Parathyroid adenoma (tissue), 2 donors: ENCODE data around the gene MALSU1.
A peak's percentile ranks its signal among the peaks of the same experiment; 100 is the strongest.

Experiments
- H2AFZ ChIP-seq: fragments of 300-600 bp; sonication (generic); one replicate; pipeline ENCODE4 v1.7.0; 2017; ENCODE audit warnings: antibody characterized with exemption, mild to moderate bottlenecking
- H3K27ac ChIP-seq: fragments of 300-600 bp; sonication (generic); one replicate; pipeline ENCODE4 v1.7.0; 2017
- H3K27me3 ChIP-seq: fragments of 300-600 bp; sonication (generic); one replicate; pipeline ENCODE4 v1.7.0; 2017; ENCODE audit warnings: low read length; ENCODE audit not compliant: control insufficient read depth, insufficient read depth
- H3K36me3 ChIP-seq: fragments of 300-600 bp; sonication (generic); one replicate; pipeline ENCODE4 v1.7.0; 2017; ENCODE audit warnings: low read length; ENCODE audit not compliant: control insufficient read depth, insufficient read depth
- H3K4me1 ChIP-seq: fragments of 300-600 bp; sonication (generic); one replicate; pipeline ENCODE4 v1.7.0; 2017; ENCODE audit warnings: control low read depth
- H3K4me2 ChIP-seq: fragments of 300-600 bp; sonication (generic); one replicate; pipeline ENCODE4 v1.7.0; 2017; ENCODE audit warnings: low read length
- H3K4me3 ChIP-seq: fragments of 300-600 bp; sonication (generic); one replicate; pipeline ENCODE4 v1.7.0; 2017; ENCODE audit warnings: low read depth, low read length
- H3K79me2 ChIP-seq: fragments of 300-600 bp; sonication (generic); one replicate; pipeline ENCODE4 v1.7.0; 2017; ENCODE audit warnings: control low read depth
- H3K9ac ChIP-seq: fragments of 300-600 bp; sonication (generic); one replicate; pipeline ENCODE4 v1.7.0; 2017; ENCODE audit warnings: mild to moderate bottlenecking
- H3K9me3 ChIP-seq: fragments of 300-600 bp; sonication (generic); one replicate; pipeline ENCODE4 v1.7.0; 2017; ENCODE audit warnings: low read length; ENCODE audit not compliant: control insufficient read depth
- TF ChIP-seq, protein P1 (sequence below): fragments of 300-600 bp; sonication (generic); IDR thresholded peaks from one replicate; pipeline ENCODE4 v1.7.0; 2017; ENCODE audit warnings: antibody characterized with exemption, mild to moderate bottlenecking
- donor health status: primary hyperparathyroidism.

Gene MALSU1

DNA sequence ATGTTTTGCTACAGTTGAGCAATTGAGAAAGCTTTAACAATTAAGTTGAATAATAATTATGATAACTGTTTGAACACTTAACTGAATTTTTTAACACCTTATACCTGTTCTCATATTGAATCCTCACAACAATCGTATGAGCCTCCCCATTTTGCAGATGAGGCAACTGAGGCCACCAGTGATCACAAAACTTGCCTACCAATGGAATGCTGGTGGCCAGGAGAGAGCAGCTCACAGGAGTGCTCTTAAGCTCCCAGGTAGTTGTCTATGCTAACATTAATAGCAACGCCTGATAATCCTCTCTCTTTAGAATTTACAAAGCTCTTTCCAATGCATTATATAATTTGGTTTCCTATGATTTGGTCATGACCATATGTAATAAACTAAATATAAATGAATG lies 31.0 kb upstream of the MALSU1 start:
- Histone ChIP-seq H3K79me2 (no peaks in the 10 kb centered on the region), H3K9me3 (no peaks in the 10 kb centered on the region), H2AFZ (no peak overlapping the region), H3K27ac (no peak overlapping the region), H3K4me3 (no peak overlapping the region), H3K9ac (no peak overlapping the region), H3K36me3 (no peaks in the 10 kb centered on the region), H3K4me2 (no peak overlapping the region), H3K27me3 (no peaks in the 10 kb centered on the region), H3K4me1 (no peaks in the 10 kb centered on the region)
- TF ChIP-seq, protein P1, sequence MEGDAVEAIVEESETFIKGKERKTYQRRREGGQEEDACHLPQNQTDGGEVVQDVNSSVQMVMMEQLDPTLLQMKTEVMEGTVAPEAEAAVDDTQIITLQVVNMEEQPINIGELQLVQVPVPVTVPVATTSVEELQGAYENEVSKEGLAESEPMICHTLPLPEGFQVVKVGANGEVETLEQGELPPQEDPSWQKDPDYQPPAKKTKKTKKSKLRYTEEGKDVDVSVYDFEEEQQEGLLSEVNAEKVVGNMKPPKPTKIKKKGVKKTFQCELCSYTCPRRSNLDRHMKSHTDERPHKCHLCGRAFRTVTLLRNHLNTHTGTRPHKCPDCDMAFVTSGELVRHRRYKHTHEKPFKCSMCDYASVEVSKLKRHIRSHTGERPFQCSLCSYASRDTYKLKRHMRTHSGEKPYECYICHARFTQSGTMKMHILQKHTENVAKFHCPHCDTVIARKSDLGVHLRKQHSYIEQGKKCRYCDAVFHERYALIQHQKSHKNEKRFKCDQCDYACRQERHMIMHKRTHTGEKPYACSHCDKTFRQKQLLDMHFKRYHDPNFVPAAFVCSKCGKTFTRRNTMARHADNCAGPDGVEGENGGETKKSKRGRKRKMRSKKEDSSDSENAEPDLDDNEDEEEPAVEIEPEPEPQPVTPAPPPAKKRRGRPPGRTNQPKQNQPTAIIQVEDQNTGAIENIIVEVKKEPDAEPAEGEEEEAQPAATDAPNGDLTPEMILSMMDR = no peak

- no peak overlapping the region for H3K27ac ChIP-seq
- H3K79me2 ChIP-seq = no peaks in the 10 kb centered on the region
- no peak overlapping the region for H3K4me3 ChIP-seq
- no peak overlapping the region for H3K4me2 ChIP-seq
- H3K9ac ChIP-seq = no peak overlapping the region
- H3K27me3 ChIP-seq = no peaks in the 10 kb centered on the region
- TF ChIP-seq, protein P1 = no peak
- no peaks in the 10 kb centered on the region for H3K4me1 ChIP-seq
- no peaks in the 10 kb centered on the region for H3K9me3 ChIP-seq
- no peak overlapping the region for H2AFZ ChIP-seq
- no peaks in the 10 kb centered on the region for H3K36me3 ChIP-seq
Measured at GRCh38 chr7:23268746-23269145, 30.4 kb upstream of the MALSU1 start.

DNA sequence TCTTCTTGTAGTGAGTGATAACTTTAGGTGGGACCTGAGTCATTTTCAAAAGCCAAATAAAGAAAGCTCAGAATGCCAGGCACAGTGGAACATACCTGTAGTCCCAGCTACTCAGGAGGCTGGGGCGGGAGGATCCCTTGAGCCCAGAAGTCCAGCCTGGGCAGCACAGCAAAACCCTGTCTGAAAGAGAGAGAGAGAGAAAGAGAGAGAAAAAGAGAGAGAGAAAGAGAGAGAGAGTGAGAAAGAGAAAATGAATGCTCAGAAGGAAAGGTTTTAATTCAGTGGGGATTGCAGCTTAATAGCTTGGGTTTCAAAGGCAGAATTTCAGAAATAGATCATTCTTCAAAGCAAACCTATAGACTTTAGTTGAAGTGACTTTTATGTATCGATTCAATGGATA lies 26.9 kb upstream of the MALSU1 start:
- no peak overlapping the region for H3K9ac ChIP-seq
- no peaks in the 10 kb centered on the region for H3K9me3 ChIP-seq
- no peak overlapping the region for H2AFZ ChIP-seq
- TF ChIP-seq, protein P1 = no peak
- no peaks in the 10 kb centered on the region for H3K36me3 ChIP-seq
- no peaks in the 10 kb centered on the region for H3K4me1 ChIP-seq
- H3K27ac ChIP-seq = no peak overlapping the region
- no peak overlapping the region for H3K4me3 ChIP-seq
- H3K27me3 ChIP-seq = no peaks in the 10 kb centered on the region
- H3K79me2 ChIP-seq = no peaks in the 10 kb centered on the region
- no peak overlapping the region for H3K4me2 ChIP-seq

GRCh38 chr7:23273141-23273599 lies 26.0 kb upstream of the MALSU1 start:
- TF ChIP-seq, protein P1 = peak; percentile 76
- H3K9me3 ChIP-seq = no peaks in the 10 kb centered on the region

GRCh38 chr7:23275912-23276311 lies 23.2 kb upstream of the MALSU1 start:
- Histone ChIP-seq H3K9ac (no peak overlapping the region), H3K4me3 (no peak overlapping the region), H3K4me1 (no peaks in the 10 kb centered on the region), H3K9me3 (no peaks in the 10 kb centered on the region), H2AFZ (no peak overlapping the region), H3K79me2 (no peaks in the 10 kb centered on the region), H3K27ac (no peak overlapping the region), H3K27me3 (no peaks in the 10 kb centered on the region), H3K4me2 (no peak overlapping the region), H3K36me3 (no peaks in the 10 kb centered on the region)
- TF ChIP-seq, protein P1 = no peak

More at GRCh38 chr7:23273141-23273599, 26.0 kb upstream of the MALSU1 start:
- Histone ChIP-seq H3K36me3 (no peaks in the 10 kb centered on the region), H3K79me2 (no peaks in the 10 kb centered on the region), H3K4me1 (no peaks in the 10 kb centered on the region), H2AFZ (peak overlapping the region; percentile 76), H3K27me3 (no peaks in the 10 kb centered on the region), H3K4me3 (no peak overlapping the region), H3K27ac (no peak overlapping the region), H3K4me2 (peak overlapping the region; percentile 47), H3K9ac (no peak overlapping the region)
